ENCODE measurements around the gene MRPL48.

Gene MRPL48

GRCh38 chr11:73893041-73893440, 105.4 kb downstream of the MRPL48 start:
- no peak for DNase-seq (ENCODE audit: low read depth)

GRCh38 chr11:73894725-73895335, 107.2 kb downstream of the MRPL48 start:
- no peak for DNase-seq (ENCODE audit: low read depth)

- no peak for DNase-seq (ENCODE audit: low read depth)
Measured at GRCh38 chr11:73902303-73902702, 114.6 kb downstream of the MRPL48 start.

DNA sequence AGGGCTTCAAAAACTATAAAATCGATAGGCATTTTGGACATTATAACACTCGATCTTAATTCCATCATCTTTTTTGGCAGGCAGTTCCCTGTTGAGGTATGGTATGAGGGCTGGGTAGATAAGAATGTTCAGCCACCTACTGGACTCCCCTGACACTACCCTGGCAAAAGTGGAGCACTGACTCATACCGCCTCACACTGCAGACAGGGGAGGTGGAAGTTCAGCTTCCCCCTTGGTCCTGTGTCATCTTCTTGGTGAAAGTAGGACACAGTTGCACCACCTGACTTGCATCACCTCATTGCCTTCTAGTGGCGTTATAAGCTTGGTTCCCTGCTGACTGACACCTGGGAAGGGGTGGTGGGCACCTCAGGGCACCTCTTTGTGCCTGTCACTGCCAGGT, 119.5 kb downstream of the MRPL48 start:
- DNase-seq (ENCODE audit: low read depth), result no peak

- no peak for DNase-seq (ENCODE audit: low read depth)
Measured at GRCh38 chr11:73912026-73912425, 124.4 kb downstream of the MRPL48 start.

GRCh38 chr11:73913472-73913871, 125.8 kb downstream of the MRPL48 start:
- DNase-seq (ENCODE audit: low read depth), result no peak

DNA sequence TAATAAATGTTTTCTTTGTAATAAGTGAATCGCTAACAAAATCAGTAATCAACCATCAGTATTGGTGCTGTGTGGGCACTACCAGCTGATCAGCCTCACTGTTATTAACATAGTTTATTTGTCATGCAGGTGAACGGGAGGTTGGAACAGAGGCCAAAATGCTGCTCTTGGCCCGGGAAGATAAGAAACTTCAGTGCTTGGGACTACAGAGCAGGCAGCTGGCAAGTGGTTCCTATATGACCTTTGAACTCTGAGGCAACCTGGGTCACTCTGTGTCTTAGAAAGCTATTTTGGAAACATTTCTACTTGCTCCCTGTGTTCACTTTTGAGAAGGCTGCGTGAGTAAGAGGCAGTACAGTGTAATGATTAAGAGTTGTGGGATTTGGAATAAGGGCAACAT, 126.6 kb downstream of the MRPL48 start:
- DNase-seq (ENCODE audit: low read depth), result no peak
